Stomach (tissue), 9 donors: ENCODE measurements around the gene FYTTD1. TPM values are rescaled to one million over a fixed set of nuclear protein-coding genes. Genes with fewer than 3 reads are reported as not detected.

Experiments used
- DNase-seq, 2 donors: peaks; one replicate each; pipeline versions ENCODE4 v3.0.0 to v3.0.0-alpha.2; 2013 to 2019
- H3K27ac ChIP-seq, 5 donors: fragments of 200-600 bp in 4 of 5; sonication (generic) in 4 of 5; one replicate each; pipeline ENCODE4 v1.5.1; 2013 to 2019; ENCODE audit warnings: mild to moderate bottlenecking in 1 of 5, moderate library complexity in 1 of 5
- H3K27me3 ChIP-seq, 3 donors: fragments of 200-600 bp; sonication (generic); one replicate each; pipeline ENCODE4 v1.5.1; 2017 to 2019; ENCODE audit warnings: mixed run types in 1 of 3
- H3K36me3 ChIP-seq, 4 donors: fragments of 200-600 bp; sonication (generic); 1 replicate in 3 of 4; 2 replicates in 1 of 4; pipeline ENCODE4 v1.5.1; 2016 to 2019
- H3K4me1 ChIP-seq, 4 donors: fragments of 200-600 bp; sonication (generic); one replicate each; pipeline ENCODE4 v1.5.1; 2016 to 2019
- H3K4me3 ChIP-seq, 4 donors: fragments of 200-600 bp; sonication (generic) in 3 of 4; one replicate each; pipeline ENCODE4 v1.5.1; 2016 to 2019; ENCODE audit warnings: mild to moderate bottlenecking in 1 of 4
- H3K9me3 ChIP-seq, 4 donors: fragments of 200-600 bp; sonication (generic); one replicate each; pipeline ENCODE4 v1.5.1; 2016 to 2019
- EP300 ChIP-seq: sonication (generic); formaldehyde crosslinking; IDR thresholded peaks from one replicate; pipeline ENCODE4 v1.6.1; 2017; ENCODE audit warnings: antibody characterized with exemption
- POLR2A ChIP-seq, 4 donors: fragments of 450-650 bp; IDR thresholded peaks; one replicate each; pipeline ENCODE4 v1.6.1; 2016; ENCODE audit warnings: antibody characterized with exemption in 4 of 4, control low read depth in 2 of 4, mild to moderate bottlenecking in 1 of 4, moderate library complexity in 1 of 4
- POLR2AphosphoS5 ChIP-seq, 3 donors: sonication (generic); formaldehyde crosslinking; IDR thresholded peaks; one replicate each; pipeline ENCODE4 v1.6.1; 2016; ENCODE audit warnings: antibody characterized with exemption in 3 of 3
- WGBS, 5 donors: extraction: QIAGEN DNeasy Blood & Tissue Kit in 3 of 5; methylation state at CpG; one replicate each; pipeline versions ENCODE4 v1.1.5 to v1.1.7; 2013 to 2018; 5-methylcytosine and 5-hydroxymethylcytosine counted together
- intact Hi-C: fragments of 100-400 bp; cut with DNase I; formaldehyde crosslinking; loops from one replicate; pipeline ENCODE4 v1.15.1; 2023; ENCODE audit warnings: low total_unique reads
- polyA plus RNA-seq, 3 donors: library from polyadenylated mRNA; stranded (reverse); fragments of 200-250 nt; gene quantifications; one replicate each; pipeline ENCODE4 v1.2.3, GENCODE V29; 2013
- total RNA-seq, 5 donors: library from RNA; depleted of rRNA; stranded (reverse); fragments of >200 nt; gene quantifications; one replicate each; pipeline versions ENCODE4 v1.1.0 to v1.2.3, GENCODE V29; 2014 to 2016
- TF ChIP-seq, protein P1 (sequence below), 7 experiments: fragments of 450-650 bp in 4 of 7; fragments of 200-600 bp in 3 of 7; sonication (generic) in 3 of 7; IDR thresholded peaks; one replicate each; pipeline ENCODE4 v1.5.1; 2016 to 2019; ENCODE audit warnings: antibody characterized with exemption in 7 of 7, control low read depth in 2 of 7, mild to moderate bottlenecking in 1 of 7
- donor health status: healthy with polysubstance abuse.
- donor health status: Bipolar disorder and iron deficiency.
- donor health status: healthy.

The FYTTD1 gene
- total and polyA plus RNA-seq, 8 donors, result 9.4 to 47.0 (median 27.9) TPM

- 31 to 68% (median 41%) methylated on average over 2 of the region's 2 CpGs for WGBS, 5 donors
- peak overlapping the region in 4 of 5 donors; percentile 42 to 69 (median 54) for H3K27ac ChIP-seq
These were observed 59.8 kb downstream of the FYTTD1 start for GRCh38 chr3:197809356-197810020.

DNA sequence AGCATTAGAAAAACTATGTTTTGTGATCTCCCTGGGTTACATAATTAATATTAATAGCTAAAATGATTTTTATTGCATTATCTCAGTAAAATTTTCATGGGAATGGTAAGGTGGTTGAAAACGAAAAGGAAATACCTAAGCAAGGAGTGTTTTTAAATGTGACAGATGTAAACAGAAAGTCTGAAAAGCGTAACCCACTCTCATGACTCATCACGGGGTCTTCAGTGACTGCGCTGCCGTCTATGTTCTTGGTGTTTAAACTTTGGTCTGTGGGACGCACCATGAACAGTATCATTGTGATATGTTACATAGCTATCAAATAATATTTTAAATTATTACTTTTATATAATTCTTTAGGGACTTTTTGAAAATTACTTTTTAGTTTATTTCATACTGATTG is 61.2 kb downstream of the FYTTD1 start:
- no peak for DNase-seq
- Histone ChIP-seq H3K9me3 (no peaks in the 10 kb centered on the region), H3K27ac (peak overlapping the region in 2 of 5 donors; percentile 30 to 48), H3K36me3 (no peaks in the 10 kb centered on the region), H3K4me3 (no peak overlapping the region), H3K27me3 (no peaks in the 10 kb centered on the region), H3K4me1 (peaks cover 5 to 46% (median 25%) of the 10 kb centered on the region in 4 donors)
- 86 to 93% (median 88%) methylated on average over 6 of the region's 6 CpGs for WGBS, 5 donors
- intact Hi-C loops, result no loop called here
- TF ChIP-seq EP300, result no peak
- no peak for TF ChIP-seq POLR2A (IDR thresholded peaks at IDR 0.05)
- no peak for TF ChIP-seq POLR2AphosphoS5 (IDR thresholded peaks at IDR 0.05)
- TF ChIP-seq, protein P1, sequence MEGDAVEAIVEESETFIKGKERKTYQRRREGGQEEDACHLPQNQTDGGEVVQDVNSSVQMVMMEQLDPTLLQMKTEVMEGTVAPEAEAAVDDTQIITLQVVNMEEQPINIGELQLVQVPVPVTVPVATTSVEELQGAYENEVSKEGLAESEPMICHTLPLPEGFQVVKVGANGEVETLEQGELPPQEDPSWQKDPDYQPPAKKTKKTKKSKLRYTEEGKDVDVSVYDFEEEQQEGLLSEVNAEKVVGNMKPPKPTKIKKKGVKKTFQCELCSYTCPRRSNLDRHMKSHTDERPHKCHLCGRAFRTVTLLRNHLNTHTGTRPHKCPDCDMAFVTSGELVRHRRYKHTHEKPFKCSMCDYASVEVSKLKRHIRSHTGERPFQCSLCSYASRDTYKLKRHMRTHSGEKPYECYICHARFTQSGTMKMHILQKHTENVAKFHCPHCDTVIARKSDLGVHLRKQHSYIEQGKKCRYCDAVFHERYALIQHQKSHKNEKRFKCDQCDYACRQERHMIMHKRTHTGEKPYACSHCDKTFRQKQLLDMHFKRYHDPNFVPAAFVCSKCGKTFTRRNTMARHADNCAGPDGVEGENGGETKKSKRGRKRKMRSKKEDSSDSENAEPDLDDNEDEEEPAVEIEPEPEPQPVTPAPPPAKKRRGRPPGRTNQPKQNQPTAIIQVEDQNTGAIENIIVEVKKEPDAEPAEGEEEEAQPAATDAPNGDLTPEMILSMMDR (IDR thresholded peaks at IDR 0.05), result no peak

More at GRCh38 chr3:197809356-197810020, 59.8 kb downstream of the FYTTD1 start:
- no peaks in the 10 kb centered on the region for H3K36me3 ChIP-seq
- peaks cover 5 to 47% (median 24%) of the 10 kb centered on the region in 4 donors for H3K4me1 ChIP-seq
- DNase-seq, result peak in 1 of 2 donors; percentile 23
- no peaks in the 10 kb centered on the region for H3K27me3 ChIP-seq
- H3K4me3 ChIP-seq, result no peak overlapping the region
- intact Hi-C loops, result no loop called here
- no peaks in the 10 kb centered on the region for H3K9me3 ChIP-seq
- TF ChIP-seq, protein P1 (IDR thresholded peaks at IDR 0.05), result no peak
- TF ChIP-seq POLR2A (IDR thresholded peaks at IDR 0.05), result no peak
- TF ChIP-seq EP300, result no peak
- no peak for TF ChIP-seq POLR2AphosphoS5 (IDR thresholded peaks at IDR 0.05)

DNA sequence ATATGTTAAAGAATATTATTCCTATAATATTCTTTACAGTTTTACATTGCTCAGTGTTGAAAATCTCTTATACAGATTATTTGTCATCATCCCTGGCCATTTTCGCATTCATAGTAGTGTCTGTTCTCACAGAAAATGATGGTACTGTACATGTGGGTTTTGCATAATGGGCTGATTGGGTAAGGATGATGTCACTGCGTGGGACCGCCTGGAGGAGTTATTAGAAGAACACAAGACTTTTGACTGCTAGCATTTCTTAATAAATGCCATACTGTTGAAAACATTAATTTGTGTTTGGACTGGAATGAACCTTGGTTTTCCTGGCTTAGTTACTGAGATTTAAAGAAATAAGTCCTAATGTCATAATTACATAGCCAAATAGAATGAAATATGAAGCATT is 61.7 kb downstream of the FYTTD1 start:
- peak in 1 of 2 donors; percentile 62 for DNase-seq
- Histone ChIP-seq H3K9me3 (no peaks in the 10 kb centered on the region), H3K27me3 (no peaks in the 10 kb centered on the region), H3K36me3 (no peaks in the 10 kb centered on the region), H3K27ac (peak overlapping the region in 3 of 5 donors; percentile 2 to 44 (median 30)), H3K4me3 (no peak overlapping the region), H3K4me1 (peaks cover 5 to 46% (median 27%) of the 10 kb centered on the region in 4 donors)
- intact Hi-C loops, result no loop called here
- WGBS, 5 donors, result 76 to 94% (median 90%) methylated on average over 3 of the region's 3 CpGs
- TF ChIP-seq EP300 (no peak), POLR2AphosphoS5 (IDR thresholded peaks at IDR 0.05) (peak; percentile 19 to 32 (median 22))

DNA sequence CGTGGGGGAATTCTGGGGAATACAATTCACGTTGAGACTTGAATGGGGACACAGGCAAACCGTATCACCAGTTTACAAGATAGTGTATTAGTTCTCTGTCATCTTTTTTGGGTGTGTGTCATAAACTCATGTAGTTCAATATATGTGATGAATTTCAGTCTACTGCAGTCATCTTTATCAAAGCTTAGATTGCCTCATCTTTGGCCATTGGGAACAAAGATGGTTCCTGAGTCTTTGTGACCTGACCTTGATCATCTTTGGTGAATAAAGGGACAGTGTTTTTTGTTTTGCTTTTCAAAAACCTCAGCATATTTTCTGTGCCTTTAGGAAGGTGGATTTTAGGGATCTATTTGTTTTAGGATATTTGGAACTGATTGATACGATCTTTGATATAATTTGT is 64.7 kb downstream of the FYTTD1 start:
- no peaks in the 10 kb centered on the region for H3K27me3 ChIP-seq
- peaks cover 0 to 4% (median 0%) of the 10 kb centered on the region in 4 donors for H3K36me3 ChIP-seq
- peaks cover 0 to 30% (median 18%) of the 10 kb centered on the region in 4 donors for H3K4me1 ChIP-seq
- no peak for DNase-seq
- no peak overlapping the region for H3K4me3 ChIP-seq
- WGBS, 5 donors, result 88 to 96% (median 91%) methylated on average over 4 of the region's 4 CpGs
- no peaks in the 10 kb centered on the region for H3K9me3 ChIP-seq
- H3K27ac ChIP-seq, result no peak overlapping the region
- TF ChIP-seq EP300 (no peak), POLR2A (IDR thresholded peaks at IDR 0.05) (no peak), POLR2AphosphoS5 (IDR thresholded peaks at IDR 0.05) (no peak)
- TF ChIP-seq, protein P1 (IDR thresholded peaks at IDR 0.05), result no peak
- intact Hi-C loops, result no loop called here
